Left hindlimb (tissue), 1 donor: ENCODE results near the gene MYBPH.

Experiments
- DNase-seq: peaks from one replicate; pipeline ENCODE4 v3.0.0-alpha.2; 2018

Gene MYBPH

DNA sequence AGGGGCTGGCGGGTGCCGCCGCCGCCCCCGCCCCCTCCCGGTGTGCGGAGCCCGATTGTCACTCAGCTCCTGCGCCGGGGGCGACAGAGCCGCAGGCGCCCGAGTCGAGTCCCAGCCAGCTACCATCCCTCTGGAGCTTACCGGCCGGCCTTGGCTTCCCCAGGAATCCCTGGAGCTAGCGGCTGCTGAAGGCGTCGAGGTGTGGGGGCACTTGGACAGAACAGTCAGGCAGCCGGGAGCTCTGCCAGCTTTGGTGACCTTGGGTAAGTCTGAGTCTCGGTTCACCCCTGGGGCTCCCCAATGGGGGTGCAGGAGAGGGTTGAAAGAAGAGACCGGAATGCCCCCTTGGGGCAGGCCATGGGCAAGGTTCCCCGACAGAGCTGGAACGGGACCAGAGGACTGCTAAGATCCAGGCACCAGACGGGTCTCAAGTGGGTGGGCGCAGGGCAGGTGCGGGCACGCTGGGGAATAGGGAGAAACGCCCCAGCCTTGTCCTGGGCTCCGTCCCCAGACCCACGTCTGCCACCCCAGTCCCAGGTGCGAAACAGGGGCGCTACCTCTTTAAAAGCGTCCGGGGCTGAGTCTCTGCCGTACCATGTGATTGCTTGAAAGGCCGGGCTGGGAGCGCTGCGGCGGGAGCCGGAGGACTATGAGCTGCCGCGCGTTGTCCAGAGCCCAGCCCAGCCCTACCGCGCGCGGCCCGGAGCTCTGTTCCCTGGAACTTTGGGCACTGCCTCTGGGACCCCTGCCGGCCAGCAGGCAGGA is 47.8 kb downstream of the MYBPH start, which contains the start of gene ADORA1:
Gene ADORA1, plus strand, starts transcription at position 61 of the 765 bp plus-strand sequence. CDS start 1,116 bp downstream, outside the sequence.
- DNase-seq: peak; percentile 59

DNA sequence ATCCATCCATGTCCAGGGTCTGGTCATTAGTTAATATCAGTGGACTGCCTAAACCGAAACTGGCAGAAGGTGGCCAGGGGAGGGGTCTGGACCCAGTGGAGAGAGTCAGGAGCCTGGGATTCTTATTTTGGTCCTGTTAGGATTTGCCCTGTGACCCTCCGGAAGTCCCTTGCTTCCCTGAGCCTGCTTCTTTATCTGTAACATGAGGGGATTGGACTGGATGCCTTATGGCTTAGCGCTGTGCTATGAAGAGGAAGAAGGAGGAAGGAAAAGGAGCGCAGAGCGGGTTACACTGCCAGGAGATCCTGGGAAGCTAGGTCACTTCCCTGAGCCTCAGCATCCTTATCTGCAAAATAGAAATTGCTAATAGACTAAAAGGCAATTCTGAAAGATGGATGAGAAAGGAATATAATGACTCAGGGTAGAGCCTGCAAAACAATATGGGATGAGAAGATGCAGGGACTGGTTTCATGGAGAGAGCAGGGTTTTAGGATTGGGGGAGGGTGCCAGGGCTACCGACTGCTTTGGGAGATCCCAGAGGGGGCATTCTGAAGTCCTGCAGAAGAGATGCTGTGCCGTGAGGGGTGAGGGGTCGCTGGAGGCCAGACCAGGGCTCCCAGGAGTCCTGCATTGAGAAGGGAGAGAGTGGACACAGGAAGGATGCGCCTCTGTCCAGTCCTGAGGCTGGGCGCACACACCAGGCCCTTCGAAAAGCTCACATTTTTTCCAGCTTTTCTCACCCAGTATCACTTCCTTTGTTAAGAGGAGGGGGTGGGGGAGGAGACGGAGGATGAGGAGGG is 48.6 kb downstream of the MYBPH start:
- DNase-seq: no peak

DNA sequence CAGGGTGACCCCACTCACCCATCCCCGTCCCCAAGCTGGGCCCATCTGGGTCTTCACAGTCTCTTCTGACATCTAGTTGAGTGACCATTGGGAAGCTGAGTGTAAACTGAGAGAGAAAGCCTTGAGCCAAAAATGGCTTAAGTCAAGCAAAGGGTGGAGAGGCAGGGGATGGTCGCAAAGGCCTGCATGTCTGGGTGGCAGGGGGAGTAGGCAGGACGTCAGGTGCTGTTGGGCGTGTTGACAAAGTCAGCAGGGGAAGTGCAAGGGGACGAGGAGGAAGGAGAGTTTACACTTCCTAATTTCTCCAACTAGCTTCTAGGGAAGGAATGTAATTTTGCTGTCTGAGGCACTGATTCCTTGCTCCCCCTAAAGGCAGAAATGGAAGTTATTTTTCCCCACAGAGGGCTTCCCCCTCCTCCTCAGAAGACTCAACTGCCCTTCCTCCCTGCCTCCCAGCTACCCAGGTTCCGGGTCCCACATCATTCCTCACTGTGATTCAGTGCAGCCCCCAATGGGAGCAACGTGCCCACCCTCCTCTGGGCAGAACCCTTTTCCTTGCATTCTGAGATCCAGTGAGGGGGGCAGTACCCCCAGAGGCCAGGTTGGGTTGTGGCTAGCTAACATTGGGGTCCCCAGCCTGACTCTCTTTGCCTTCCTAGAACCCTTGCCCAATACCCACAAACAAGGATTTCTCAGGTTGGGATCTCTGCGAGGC is 49.3 kb downstream of the MYBPH start:
- no peak for DNase-seq

DNA sequence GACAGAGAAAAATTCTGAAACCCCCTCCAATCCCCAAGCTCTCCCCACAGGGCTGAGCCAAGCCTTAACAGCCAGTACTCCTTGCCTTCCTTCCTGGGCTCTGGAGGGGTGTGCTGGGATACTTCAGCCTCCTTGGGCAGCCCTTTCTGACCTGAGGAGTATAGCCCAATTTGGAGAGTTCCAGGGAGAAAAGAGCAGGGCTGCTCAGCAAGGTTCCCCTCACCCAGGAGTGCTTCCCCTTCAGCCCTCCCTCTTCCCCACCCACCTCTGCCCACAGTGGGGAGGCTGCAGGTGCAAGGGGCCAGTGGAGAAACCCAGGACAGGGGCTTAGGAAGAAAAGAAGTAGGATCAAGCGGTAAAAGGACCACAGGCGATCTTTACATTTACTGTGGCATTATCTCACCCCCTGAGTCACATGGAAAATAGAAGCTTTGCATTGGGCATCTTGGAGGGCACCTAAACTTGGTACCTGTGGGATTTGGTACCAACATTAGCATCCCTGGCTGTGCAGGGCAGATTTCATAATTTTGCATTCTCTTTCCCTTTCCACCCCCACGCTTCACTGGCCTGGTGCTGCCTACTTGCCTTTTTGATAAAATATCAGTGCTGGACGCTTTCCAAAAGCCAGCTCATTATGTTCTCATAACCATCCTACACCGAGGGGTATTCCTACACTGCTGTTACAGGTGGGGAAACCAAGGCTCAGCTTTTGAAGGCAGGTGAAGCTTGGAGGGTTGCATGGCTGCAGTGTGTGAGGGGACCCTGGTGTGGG is 50.9 kb downstream of the MYBPH start:
- no peak for DNase-seq

DNA sequence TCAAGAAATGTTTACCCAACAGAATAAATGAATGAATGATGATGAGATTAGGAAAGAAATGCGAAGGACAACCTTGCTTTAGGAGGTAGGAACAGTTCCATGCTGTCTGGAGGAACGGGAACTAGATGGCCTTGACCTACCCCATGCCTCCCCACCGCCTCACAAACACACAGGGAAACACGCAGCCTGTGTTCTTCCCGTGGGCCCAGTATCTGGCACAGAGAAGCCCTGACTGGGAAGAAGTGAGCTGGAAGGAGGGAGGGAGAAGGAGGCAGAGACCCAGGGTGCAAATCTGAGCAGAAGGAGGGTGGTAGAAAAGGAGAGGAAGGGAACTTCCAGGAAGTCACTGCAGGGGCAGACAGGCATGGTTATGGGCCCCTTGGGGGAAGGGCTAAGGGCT is 51.6 kb downstream of the MYBPH start:
- DNase-seq: no peak

DNA sequence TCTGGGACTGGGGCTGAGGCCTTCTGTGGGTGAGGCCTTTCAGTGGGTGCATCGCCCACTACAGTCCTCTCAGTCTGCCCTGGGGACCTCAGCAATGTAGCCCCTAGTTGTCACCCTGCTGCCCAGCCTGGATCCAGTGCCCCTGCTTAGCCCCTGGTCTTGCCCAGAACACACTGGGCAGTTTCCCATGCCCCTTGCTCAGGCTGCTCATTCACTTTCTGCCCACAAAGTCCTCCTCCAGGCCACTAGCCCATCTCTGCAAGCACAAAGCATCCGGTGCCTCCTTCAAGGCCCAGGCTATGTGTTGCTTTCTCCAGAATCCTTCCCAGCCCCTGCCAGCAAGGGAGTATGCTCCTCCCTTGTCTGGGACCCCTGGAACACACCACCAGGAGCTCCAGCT is 53.5 kb downstream of the MYBPH start:
- DNase-seq: no peak

DNA sequence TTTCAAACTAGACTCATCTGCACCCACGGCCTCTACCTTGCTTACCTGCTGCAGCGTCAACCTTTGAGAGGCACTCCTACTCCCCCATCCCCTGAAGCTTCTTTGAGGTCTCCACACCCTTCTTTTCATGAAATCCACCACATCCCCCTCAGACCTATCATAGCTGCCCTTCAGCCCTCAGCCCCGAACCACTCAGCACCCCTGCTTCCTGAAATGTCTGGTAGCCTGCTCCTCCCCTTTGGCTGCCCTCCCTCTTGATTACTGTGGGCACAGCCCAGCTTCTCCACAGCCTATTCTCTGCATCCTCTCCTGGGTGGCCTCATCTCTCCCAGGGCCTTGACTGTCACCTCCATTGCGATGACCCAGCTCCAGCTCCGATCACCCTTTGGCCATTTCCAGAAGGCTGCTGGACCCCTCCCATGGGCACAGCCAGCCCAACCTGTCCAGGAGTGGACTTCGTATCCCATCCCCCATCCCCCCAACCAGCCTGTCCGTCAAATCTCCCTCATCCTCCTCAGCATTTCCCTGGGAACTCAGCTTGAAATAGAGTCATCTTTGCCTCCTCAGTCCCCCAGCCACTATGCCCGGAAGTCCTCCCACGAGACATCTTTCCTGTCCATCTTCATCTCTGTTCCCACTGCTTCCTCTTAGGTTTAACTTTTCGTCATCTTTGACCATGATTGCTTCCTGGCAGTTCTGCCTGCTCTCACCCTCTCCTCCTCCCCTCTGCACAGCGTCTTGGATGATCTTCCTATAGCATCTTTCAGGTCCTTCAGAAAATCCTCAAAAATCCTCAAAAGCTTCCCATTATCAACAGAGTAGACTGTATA is 54.2 kb downstream of the MYBPH start:
- no peak for DNase-seq

DNA sequence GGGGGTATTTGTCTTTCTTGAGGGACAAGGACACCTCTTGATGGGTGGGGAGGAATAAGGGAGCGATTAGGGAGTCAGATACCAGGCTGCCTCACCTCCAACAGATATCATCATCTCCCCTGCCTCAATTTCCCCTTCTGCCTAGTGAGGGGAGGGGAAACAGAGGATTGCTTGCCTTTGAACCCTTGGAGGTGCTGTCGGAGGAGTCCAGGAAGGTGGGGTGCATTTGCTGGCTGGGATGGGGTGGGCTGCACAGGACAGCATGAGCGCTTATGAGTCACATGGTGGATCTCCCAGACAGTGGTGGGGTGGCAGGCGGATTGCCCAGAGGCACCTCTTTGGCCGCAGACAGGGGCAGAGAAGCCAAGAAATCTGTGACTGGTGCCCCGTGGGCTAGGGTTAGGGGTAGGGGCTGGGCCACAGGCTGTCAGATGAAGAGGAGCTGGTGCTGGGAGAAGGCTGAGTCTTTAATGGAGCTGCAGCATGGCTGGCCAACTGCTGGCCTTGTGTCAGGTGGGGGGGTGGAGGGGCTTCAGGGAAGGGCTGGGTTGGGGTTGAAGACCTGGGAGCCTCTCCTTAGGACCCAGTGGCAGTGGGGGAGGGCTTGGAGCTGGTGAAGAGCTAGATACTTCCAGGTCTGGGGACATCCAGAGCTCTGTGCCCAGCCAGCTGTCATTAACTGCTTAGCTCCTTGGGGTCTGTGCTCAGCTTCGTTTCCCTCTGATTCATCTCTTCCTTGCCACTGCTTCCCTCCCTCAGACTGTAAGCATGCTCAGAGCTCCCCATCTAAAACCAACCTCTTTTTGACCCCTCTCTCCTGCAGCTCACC is 55.1 kb downstream of the MYBPH start:
- no peak for DNase-seq
